K562 (cell line): ENCODE results near the gene ISG20L2. TPM values are rescaled to one million over a fixed set of nuclear protein-coding genes. Genes with fewer than 3 reads are reported as not detected.

ENCODE experiments used
- EZH2 ChIP-seq: IDR thresholded peaks from 2 replicates; pipeline ENCODE4 v1.6.1; 2012; ENCODE audit warnings: low read depth, mild to moderate bottlenecking, inconsistent platforms, low read length, borderline replicate concordance
- KLF6 ChIP-seq: fragments of 250-450 bp; sonication (Bioruptor Pico); IDR thresholded peaks from 2 replicates; pipeline ENCODE4 v1.4.0; 2020; ENCODE audit warnings: mild to moderate bottlenecking, moderate library complexity, borderline replicate concordance
- ZNF197 ChIP-seq: fragments of 200-800 bp; sonication (Bioruptor generic); IDR thresholded peaks from 2 replicates; pipeline ENCODE4 v1.6.1; 2016; ENCODE audit warnings: low read depth, missing genetic modification characterization, missing compliant biosample characterization
- ZNF668 ChIP-seq: fragments of 250-450 bp; sonication (Bioruptor Pico); IDR thresholded peaks from 2 replicates; pipeline ENCODE4 v1.8.0; 2022; ENCODE audit warnings: mild to moderate bottlenecking, inconsistent platforms
- polyA plus RNA-seq, 8 experiments: library from polyadenylated mRNA; depleted of rRNA in 4 of 8; stranded (reverse) in 5 of 8; unstranded in 3 of 8; fragments of >200 nt; fragmentation: Nextera tagmentation in 2 of 8; fragmentation: Illumina TruSeq in 1 of 8; extraction: Ambion mirVana in 2 of 8; extraction: Trizol in 1 of 8; gene quantifications; 2 replicates each; pipeline versions ENCODE4 v1.2.1 to v1.2.3, GENCODE V29; 2011 to 2014; ENCODE audit warnings: inconsistent platforms in 1 of 8, missing spikeins in 1 of 8
- total RNA-seq, 7 experiments: library from RNA; depleted of rRNA in 6 of 7; stranded (reverse); fragments of >200 nt in 6 of 7; fragmentation: Illumina TruSeq in 2 of 7; extraction: Trizol in 2 of 7; gene quantifications; 2 replicates each; pipeline versions ENCODE4 v1.2.1 to v1.2.3, GENCODE V29; 2011 to 2021; ENCODE audit warnings: low replicate concordance in 1 of 7
- TF ChIP-seq, protein P1 (sequence below): fragments of 200-600 bp; sonication (generic); IDR thresholded peaks from one replicate; pipeline ENCODE4 v1.6.1; 2012; ENCODE audit warnings: mild to moderate bottlenecking, low read depth, low read length, inconsistent platforms
- TF ChIP-seq, protein P2 (sequence below), 2 experiments: fragments of 450-650 bp; formaldehyde crosslinking in 1 of 2; IDR thresholded peaks; 2 replicates each; pipeline versions ENCODE4 v1.4.0 to v1.6.1; 2014 to 2020; ENCODE audit warnings: mild to moderate bottlenecking in 2 of 2, borderline replicate concordance in 1 of 2, low read depth in 1 of 2

Gene ISG20L2
- total and polyA plus RNA-seq, 9 of the 15 experiments (the other 6 are each of a cell fraction or from before 2014, with no cell fraction given): 21.3 to 130 (median 50.3) TPM

DNA sequence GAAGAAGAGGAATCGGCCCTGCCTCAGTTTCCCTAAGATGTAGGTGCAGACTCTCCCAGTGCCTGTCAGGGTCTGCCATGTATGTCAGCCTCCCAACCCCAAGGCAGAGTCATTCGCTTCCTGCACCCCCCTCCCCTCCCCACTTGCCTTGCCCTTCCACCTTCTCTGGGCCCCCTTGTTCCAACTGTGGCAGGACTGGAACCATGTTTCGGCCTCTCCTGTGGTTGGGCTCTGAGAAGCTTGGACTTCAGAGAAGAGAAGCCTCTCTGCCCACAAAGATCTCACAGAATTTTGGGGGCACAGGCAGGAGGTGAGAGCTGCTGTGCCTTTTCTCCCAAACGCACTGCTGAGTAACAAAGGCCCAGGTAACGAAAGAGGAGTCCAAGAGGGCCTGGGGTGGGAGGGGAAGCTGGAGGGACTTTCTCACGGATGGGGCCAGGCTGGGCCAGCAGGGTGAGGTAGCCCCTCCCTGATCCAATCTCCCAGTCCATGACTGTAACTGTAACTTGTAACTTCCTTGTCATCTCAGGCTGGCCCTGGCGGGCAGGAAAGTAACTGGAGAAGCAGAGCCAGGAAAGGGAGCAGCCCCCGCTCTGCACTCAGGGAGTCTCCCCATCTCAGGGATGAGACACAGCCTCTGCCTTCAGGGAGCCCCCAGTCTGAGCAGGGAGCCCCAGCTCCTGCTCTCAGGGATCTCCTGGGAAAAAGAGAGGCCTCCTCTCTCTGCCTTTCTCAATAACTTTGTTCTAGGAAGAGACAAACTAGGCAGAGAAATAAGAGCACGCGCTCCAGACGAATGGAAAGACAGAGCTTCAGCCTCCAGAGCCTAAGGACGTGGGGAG, 34.5 kb downstream of the ISG20L2 start (continued):
- TF ChIP-seq, protein P1, sequence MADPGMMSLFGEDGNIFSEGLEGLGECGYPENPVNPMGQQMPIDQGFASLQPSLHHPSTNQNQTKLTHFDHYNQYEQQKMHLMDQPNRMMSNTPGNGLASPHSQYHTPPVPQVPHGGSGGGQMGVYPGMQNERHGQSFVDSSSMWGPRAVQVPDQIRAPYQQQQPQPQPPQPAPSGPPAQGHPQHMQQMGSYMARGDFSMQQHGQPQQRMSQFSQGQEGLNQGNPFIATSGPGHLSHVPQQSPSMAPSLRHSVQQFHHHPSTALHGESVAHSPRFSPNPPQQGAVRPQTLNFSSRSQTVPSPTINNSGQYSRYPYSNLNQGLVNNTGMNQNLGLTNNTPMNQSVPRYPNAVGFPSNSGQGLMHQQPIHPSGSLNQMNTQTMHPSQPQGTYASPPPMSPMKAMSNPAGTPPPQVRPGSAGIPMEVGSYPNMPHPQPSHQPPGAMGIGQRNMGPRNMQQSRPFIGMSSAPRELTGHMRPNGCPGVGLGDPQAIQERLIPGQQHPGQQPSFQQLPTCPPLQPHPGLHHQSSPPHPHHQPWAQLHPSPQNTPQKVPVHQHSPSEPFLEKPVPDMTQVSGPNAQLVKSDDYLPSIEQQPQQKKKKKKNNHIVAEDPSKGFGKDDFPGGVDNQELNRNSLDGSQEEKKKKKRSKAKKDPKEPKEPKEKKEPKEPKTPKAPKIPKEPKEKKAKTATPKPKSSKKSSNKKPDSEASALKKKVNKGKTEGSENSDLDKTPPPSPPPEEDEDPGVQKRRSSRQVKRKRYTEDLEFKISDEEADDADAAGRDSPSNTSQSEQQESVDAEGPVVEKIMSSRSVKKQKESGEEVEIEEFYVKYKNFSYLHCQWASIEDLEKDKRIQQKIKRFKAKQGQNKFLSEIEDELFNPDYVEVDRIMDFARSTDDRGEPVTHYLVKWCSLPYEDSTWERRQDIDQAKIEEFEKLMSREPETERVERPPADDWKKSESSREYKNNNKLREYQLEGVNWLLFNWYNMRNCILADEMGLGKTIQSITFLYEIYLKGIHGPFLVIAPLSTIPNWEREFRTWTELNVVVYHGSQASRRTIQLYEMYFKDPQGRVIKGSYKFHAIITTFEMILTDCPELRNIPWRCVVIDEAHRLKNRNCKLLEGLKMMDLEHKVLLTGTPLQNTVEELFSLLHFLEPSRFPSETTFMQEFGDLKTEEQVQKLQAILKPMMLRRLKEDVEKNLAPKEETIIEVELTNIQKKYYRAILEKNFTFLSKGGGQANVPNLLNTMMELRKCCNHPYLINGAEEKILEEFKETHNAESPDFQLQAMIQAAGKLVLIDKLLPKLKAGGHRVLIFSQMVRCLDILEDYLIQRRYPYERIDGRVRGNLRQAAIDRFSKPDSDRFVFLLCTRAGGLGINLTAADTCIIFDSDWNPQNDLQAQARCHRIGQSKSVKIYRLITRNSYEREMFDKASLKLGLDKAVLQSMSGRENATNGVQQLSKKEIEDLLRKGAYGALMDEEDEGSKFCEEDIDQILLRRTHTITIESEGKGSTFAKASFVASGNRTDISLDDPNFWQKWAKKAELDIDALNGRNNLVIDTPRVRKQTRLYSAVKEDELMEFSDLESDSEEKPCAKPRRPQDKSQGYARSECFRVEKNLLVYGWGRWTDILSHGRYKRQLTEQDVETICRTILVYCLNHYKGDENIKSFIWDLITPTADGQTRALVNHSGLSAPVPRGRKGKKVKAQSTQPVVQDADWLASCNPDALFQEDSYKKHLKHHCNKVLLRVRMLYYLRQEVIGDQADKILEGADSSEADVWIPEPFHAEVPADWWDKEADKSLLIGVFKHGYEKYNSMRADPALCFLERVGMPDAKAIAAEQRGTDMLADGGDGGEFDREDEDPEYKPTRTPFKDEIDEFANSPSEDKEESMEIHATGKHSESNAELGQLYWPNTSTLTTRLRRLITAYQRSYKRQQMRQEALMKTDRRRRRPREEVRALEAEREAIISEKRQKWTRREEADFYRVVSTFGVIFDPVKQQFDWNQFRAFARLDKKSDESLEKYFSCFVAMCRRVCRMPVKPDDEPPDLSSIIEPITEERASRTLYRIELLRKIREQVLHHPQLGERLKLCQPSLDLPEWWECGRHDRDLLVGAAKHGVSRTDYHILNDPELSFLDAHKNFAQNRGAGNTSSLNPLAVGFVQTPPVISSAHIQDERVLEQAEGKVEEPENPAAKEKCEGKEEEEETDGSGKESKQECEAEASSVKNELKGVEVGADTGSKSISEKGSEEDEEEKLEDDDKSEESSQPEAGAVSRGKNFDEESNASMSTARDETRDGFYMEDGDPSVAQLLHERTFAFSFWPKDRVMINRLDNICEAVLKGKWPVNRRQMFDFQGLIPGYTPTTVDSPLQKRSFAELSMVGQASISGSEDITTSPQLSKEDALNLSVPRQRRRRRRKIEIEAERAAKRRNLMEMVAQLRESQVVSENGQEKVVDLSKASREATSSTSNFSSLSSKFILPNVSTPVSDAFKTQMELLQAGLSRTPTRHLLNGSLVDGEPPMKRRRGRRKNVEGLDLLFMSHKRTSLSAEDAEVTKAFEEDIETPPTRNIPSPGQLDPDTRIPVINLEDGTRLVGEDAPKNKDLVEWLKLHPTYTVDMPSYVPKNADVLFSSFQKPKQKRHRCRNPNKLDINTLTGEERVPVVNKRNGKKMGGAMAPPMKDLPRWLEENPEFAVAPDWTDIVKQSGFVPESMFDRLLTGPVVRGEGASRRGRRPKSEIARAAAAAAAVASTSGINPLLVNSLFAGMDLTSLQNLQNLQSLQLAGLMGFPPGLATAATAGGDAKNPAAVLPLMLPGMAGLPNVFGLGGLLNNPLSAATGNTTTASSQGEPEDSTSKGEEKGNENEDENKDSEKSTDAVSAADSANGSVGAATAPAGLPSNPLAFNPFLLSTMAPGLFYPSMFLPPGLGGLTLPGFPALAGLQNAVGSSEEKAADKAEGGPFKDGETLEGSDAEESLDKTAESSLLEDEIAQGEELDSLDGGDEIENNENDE: no peak
- peak; percentile 74 for TF ChIP-seq ZNF668 (CRISPR knock-in tag)
- no peak for TF ChIP-seq EZH2
- no peak for TF ChIP-seq ZNF197
- TF ChIP-seq, protein P2, sequence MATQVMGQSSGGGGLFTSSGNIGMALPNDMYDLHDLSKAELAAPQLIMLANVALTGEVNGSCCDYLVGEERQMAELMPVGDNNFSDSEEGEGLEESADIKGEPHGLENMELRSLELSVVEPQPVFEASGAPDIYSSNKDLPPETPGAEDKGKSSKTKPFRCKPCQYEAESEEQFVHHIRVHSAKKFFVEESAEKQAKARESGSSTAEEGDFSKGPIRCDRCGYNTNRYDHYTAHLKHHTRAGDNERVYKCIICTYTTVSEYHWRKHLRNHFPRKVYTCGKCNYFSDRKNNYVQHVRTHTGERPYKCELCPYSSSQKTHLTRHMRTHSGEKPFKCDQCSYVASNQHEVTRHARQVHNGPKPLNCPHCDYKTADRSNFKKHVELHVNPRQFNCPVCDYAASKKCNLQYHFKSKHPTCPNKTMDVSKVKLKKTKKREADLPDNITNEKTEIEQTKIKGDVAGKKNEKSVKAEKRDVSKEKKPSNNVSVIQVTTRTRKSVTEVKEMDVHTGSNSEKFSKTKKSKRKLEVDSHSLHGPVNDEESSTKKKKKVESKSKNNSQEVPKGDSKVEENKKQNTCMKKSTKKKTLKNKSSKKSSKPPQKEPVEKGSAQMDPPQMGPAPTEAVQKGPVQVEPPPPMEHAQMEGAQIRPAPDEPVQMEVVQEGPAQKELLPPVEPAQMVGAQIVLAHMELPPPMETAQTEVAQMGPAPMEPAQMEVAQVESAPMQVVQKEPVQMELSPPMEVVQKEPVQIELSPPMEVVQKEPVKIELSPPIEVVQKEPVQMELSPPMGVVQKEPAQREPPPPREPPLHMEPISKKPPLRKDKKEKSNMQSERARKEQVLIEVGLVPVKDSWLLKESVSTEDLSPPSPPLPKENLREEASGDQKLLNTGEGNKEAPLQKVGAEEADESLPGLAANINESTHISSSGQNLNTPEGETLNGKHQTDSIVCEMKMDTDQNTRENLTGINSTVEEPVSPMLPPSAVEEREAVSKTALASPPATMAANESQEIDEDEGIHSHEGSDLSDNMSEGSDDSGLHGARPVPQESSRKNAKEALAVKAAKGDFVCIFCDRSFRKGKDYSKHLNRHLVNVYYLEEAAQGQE (IDR thresholded peaks at IDR 0.05; ENCODE audit: borderline replicate concordance): no peak; the same call in 1 of the 2 replicates
- TF ChIP-seq, protein P2 (CRISPR knock-in tag; IDR thresholded peaks at IDR 0.05; ENCODE audit: low read depth): no peak
- peak; percentile 82 for TF ChIP-seq KLF6 (CRISPR knock-in tag)
